RWPE1 (cell line): ENCODE data around the gene NSMF.

ENCODE experiments used
- CTCF ChIA-PET: fragments of 350-600 bp; sonication (Branson Sonifier 250); formaldehyde crosslinking; extraction: SDS; loops from one replicate; lab custom pipeline; 2021; lab: Yijun Ruan, JAX
- POLR2A ChIA-PET: fragments of 400-600 bp; formaldehyde crosslinking; extraction: SDS; loops from one replicate; lab custom pipeline; 2020; ENCODE audit warnings: antibody characterized with exemption; ENCODE audit not compliant: low non-redundant PET; lab: Yijun Ruan, JAX
- DNase-seq: peaks from one replicate; pipeline ENCODE4 v3.0.0; 2012; ENCODE audit warnings: low spot score
- H3K27ac ChIP-seq: fragments of 450-650 bp; 2 replicates; pipeline ENCODE4 v1.5.1; 2017
- TF ChIP-seq, protein P1 (sequence below): fragments of 450-650 bp; conservative IDR thresholded peaks from 2 replicates; pipeline ENCODE4 v1.5.1; 2017; ENCODE audit warnings: low read depth, mild to moderate bottlenecking

Gene NSMF

DNA sequence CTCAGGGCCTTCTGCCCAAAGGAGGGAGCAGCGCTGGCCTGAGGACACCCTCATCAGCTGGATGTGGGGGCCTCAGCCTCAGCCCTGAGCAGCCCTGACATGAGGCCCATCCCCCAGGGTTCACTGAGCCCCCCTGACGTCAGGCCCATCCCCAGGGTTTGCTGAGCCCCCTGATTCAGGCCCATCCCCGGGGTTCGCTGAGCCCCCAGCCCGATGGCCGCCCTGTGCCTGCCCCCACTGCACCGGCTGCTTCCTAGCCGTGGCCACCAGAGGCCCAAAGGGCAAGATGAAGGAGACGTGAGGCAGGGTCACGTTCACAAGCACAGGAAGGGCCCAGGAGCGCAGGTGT is 19.5 kb upstream of the NSMF start:
- TF ChIP-seq, protein P1, sequence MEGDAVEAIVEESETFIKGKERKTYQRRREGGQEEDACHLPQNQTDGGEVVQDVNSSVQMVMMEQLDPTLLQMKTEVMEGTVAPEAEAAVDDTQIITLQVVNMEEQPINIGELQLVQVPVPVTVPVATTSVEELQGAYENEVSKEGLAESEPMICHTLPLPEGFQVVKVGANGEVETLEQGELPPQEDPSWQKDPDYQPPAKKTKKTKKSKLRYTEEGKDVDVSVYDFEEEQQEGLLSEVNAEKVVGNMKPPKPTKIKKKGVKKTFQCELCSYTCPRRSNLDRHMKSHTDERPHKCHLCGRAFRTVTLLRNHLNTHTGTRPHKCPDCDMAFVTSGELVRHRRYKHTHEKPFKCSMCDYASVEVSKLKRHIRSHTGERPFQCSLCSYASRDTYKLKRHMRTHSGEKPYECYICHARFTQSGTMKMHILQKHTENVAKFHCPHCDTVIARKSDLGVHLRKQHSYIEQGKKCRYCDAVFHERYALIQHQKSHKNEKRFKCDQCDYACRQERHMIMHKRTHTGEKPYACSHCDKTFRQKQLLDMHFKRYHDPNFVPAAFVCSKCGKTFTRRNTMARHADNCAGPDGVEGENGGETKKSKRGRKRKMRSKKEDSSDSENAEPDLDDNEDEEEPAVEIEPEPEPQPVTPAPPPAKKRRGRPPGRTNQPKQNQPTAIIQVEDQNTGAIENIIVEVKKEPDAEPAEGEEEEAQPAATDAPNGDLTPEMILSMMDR = no peak
- ChIA-PET CTCF (interaction anchor here (0.7 kb wide), 1 partner anchor 9 kb away, joined by 3 read pairs; no protein-coding TSS in a partner anchor), POLR2A (no interaction called here)
- H3K27ac ChIP-seq = peak overlapping the region; percentile 86
- DNase-seq = no peak

GRCh38 chr9:137477778-137478612 is 18.9 kb upstream of the NSMF start:
- ChIA-PET POLR2A (no interaction called here), CTCF (no interaction called here)
- H3K27ac ChIP-seq = peak overlapping the region; percentile 86; the same call in 1 of the 2 replicates
- no peak for DNase-seq
- TF ChIP-seq, protein P1 = no peak

DNA sequence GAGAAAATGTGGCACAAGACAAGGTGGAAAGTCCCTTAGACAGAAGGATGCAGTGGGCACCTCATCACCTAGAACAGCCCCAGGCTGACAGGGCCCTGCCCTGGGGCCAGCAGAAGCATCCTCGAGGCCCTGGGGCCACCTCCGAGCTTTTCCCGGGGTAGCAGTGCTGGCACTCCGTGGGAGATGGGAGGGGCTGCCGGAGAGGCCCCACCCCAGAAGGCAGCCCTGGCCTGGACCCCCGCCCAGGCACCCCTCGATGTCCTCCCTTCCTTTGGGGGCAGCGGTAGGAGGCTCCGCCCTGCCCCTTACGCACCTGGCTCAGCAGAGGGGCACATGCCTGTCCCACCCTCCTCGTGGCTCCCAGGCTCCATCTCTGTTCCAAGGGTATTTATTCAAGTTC is 17.7 kb upstream of the NSMF start:
- ChIA-PET POLR2A (no interaction called here), CTCF (interaction anchor here (0.6 kb wide), 3 partner anchors 58 to 241 kb away, joined by 3 to 5 read pairs (median 3); no protein-coding TSS in a partner anchor)
- no peak for DNase-seq
- H3K27ac ChIP-seq = no peak overlapping the region
- TF ChIP-seq, protein P1 = no peak

- H3K27ac ChIP-seq = no peak overlapping the region
- no peak for DNase-seq
- ChIA-PET POLR2A (no interaction called here), CTCF (no interaction called here)
- TF ChIP-seq, protein P1 = no peak
Observed at GRCh38 chr9:137475666-137476065, 16.5 kb upstream of the NSMF start.

GRCh38 chr9:137474271-137474670 is 15.1 kb upstream of the NSMF start:
- DNase-seq = no peak
- TF ChIP-seq, protein P1 = no peak
- ChIA-PET POLR2A (no interaction called here), CTCF (no interaction called here)
- H3K27ac ChIP-seq = no peak overlapping the region

- TF ChIP-seq, protein P1 = no peak
- H3K27ac ChIP-seq = no peak overlapping the region
- ChIA-PET CTCF (interaction anchor here (0.6 kb wide), 1 partner anchor 295 kb away, joined by 3 read pairs; no protein-coding TSS in a partner anchor), POLR2A (no interaction called here)
- no peak for DNase-seq
Observed at GRCh38 chr9:137470785-137471184, 11.7 kb upstream of the NSMF start.
